Panc1 (cell line): ENCODE data around the gene FBXL16. TPM values are rescaled to one million over a fixed set of nuclear protein-coding genes. Genes with fewer than 3 reads are reported as not detected.

Experiments
- ATAC-seq: fragments of 200-7000 bp; cut with Tn5 transposase; 2 replicates; pipeline ENCODE4 v1.9.1; 2020; ENCODE audit warnings: mild to moderate bottlenecking, moderate library complexity
- BruUV-seq: library from RNA; stranded (reverse); fragments of 400-500 nt; replicated peaks from 2 replicates; lab custom pipeline; 2021; lab: Mats Ljungman, UMichigan
- CTCF ChIA-PET: fragments of 300-600 bp; sonication (Branson Sonifier 250); formaldehyde crosslinking; loops from one replicate; lab custom pipeline; 2022; ENCODE audit warnings: antibody characterized with exemption; lab: Charles Lee
- POLR2A ChIA-PET: fragments of 300-600 bp; sonication (Branson Sonifier 250); formaldehyde crosslinking; loops from one replicate; lab custom pipeline; 2022; ENCODE audit warnings: antibody characterized with exemption; lab: Charles Lee
- DNase-seq: peaks from one replicate; pipeline ENCODE4 v3.0.0-alpha.2; 2010; ENCODE audit warnings: low read depth, low spot score
- H3K27ac ChIP-seq: 2 replicates; pipeline ENCODE4 v1.5.1; 2011; ENCODE audit warnings: mild to moderate bottlenecking, low read length, inconsistent platforms
- H3K27me3 ChIP-seq: fragments of 200-500 bp; sonication (Bioruptor generic); 2 replicates; pipeline ENCODE4 v1.6.0; 2014; ENCODE audit warnings: low read length, inconsistent platforms; ENCODE audit not compliant: control insufficient read depth, insufficient read depth
- H3K36me3 ChIP-seq: fragments of 200-500 bp; sonication (Bioruptor generic); 2 replicates; pipeline ENCODE4 v1.5.1; 2014; ENCODE audit warnings: inconsistent platforms, mild to moderate bottlenecking, low read length, moderate library complexity; ENCODE audit not compliant: control insufficient read depth, insufficient read depth
- H3K4me1 ChIP-seq: 2 replicates; pipeline ENCODE4 v1.5.1; 2011; ENCODE audit warnings: inconsistent platforms, mild to moderate bottlenecking, low read length, moderate library complexity; ENCODE audit not compliant: control insufficient read depth, insufficient read depth
- H3K4me3 ChIP-seq, 2 experiments: 2 replicates each; pipeline ENCODE4 v1.5.1; 2011 to 2012; ENCODE audit warnings: low read depth in 2 of 2, low read length in 2 of 2, mild to moderate bottlenecking in 2 of 2, inconsistent platforms in 1 of 2, moderate library complexity in 1 of 2
- H3K9me3 ChIP-seq: fragments of 200-500 bp; sonication (Bioruptor generic); 2 replicates; pipeline ENCODE4 v1.5.1; 2014; ENCODE audit warnings: low read depth, mild to moderate bottlenecking, inconsistent platforms, low read length, moderate library complexity; ENCODE audit not compliant: control insufficient read depth, insufficient read depth
- CTCF ChIP-seq: fragments of 450-650 bp; IDR thresholded peaks from 2 replicates; pipeline ENCODE4 v1.5.1; 2017; ENCODE audit warnings: mild to moderate bottlenecking
- POLR2AphosphoS5 ChIP-seq: IDR thresholded peaks from 2 replicates; pipeline ENCODE4 v1.6.1; 2012; ENCODE audit warnings: mild to moderate bottlenecking, low read depth, low read length, moderate library complexity
- REST ChIP-seq, 2 experiments: IDR thresholded peaks; 2 replicates each; pipeline ENCODE4 v1.6.1; 2011 to 2012; ENCODE audit warnings: low read depth in 2 of 2, control low read depth in 1 of 2, low read length in 1 of 2, mild to moderate bottlenecking in 1 of 2, moderate library complexity in 1 of 2; ENCODE audit not compliant: insufficient read depth in 1 of 2
- SIN3A ChIP-seq: IDR thresholded peaks from 2 replicates; pipeline ENCODE4 v1.6.1; 2012; ENCODE audit warnings: low read depth, mild to moderate bottlenecking, low read length, moderate library complexity, borderline replicate concordance; ENCODE audit not compliant: insufficient read depth
- in situ Hi-C: cut with HindIII; loops from 2 replicates; pipeline ENCODE4 v1.10.0; 2016; ENCODE audit warnings: low sequenced_read_pairs, low pct_unique_long_range_greater_than_20kb
- intact Hi-C: fragments of 100-400 bp; cut with micrococcal nuclease; formaldehyde crosslinking; loops from one replicate; pipeline ENCODE4 v1.10.0; 2022; ENCODE audit not compliant: unreplicated experiment
- total RNA-seq: library from RNA; stranded (reverse); gene quantifications from one replicate; pipeline ENCODE4 v1.2.1, GENCODE V29; 2021; ENCODE audit not compliant: unreplicated experiment

The FBXL16 gene
- total RNA-seq, 1 experiment from 2014 or later: 28.0 TPM

- Histone ChIP-seq H3K4me1 (peaks cover 21% of the 10 kb centered on the region), H3K27me3 (no peaks in the 10 kb centered on the region), H3K36me3 (peaks cover 5% of the 10 kb centered on the region; the same call in 1 of the 2 replicates), H3K4me3 (peak within 1 kb of the TSS; percentile 66 to 71), H3K27ac (peak within 1 kb of the TSS; percentile 87), H3K9me3 (no peaks in the 10 kb centered on the region)
- ChIA-PET POLR2A (no interaction called here), CTCF (no interaction called here)
- intact Hi-C loops: loop anchor here (10.0 kb wide), 1 partner anchor 1095 kb away; the partner anchor contains the start of genes EME2, MRPS34 and NME3
- ATAC-seq (peak; percentile 43), DNase-seq (no peak)
- TF ChIP-seq SIN3A: 0 out of 2 replicates have a peak, but pooled peaks have one; percentile 6
- peak; percentile 53 for TF ChIP-seq POLR2AphosphoS5
- no peak for TF ChIP-seq REST (IDR thresholded peaks at IDR 0.05; ENCODE audit: insufficient read depth in 1 of 2, low read depth in 2 of 2, low read length in 1 of 2)
- TF ChIP-seq CTCF: no peak
- in situ Hi-C loops: no loop called here
- BruUV-seq: no TSS peak
Measured at GRCh38 chr16:679814-680624, 25.6 kb downstream of the FBXL16 start, which contains the start of gene STUB1. Gene STUB1 (plus strand): TSS chr16:680410. CDS start chr16:680526, 116 bp downstream.

GRCh38 chr16:678858-679813 is 26.5 kb downstream of the FBXL16 start:
- Histone ChIP-seq H3K4me3 (peak overlapping the region; percentile 59 to 68), H3K27me3 (no peaks in the 10 kb centered on the region), H3K4me1 (peaks cover 30% of the 10 kb centered on the region), H3K27ac (peak overlapping the region; percentile 81), H3K9me3 (no peaks in the 10 kb centered on the region), H3K36me3 (peaks cover 5% of the 10 kb centered on the region; the same call in 1 of the 2 replicates)
- peak; percentile 20 for ATAC-seq
- no peak for DNase-seq
- ChIA-PET POLR2A (no interaction called here), CTCF (no interaction called here)
- in situ Hi-C loops: no loop called here
- TF ChIP-seq SIN3A (0 out of 2 replicates have a peak, but pooled peaks have one; percentile 19), CTCF (no peak), REST (IDR thresholded peaks at IDR 0.05; ENCODE audit: insufficient read depth in 1 of 2, low read depth in 2 of 2, low read length in 1 of 2) (no peak)
- intact Hi-C loops: no loop called here
- no TSS peak for BruUV-seq
